K562 (cell line): ENCODE measurements around the gene KRABD2.

Experiments
- ATAC-seq: fragments of 200-7000 bp; cut with Tn5 transposase; 3 replicates; pipeline ENCODE4 v1.9.1; 2020; ENCODE audit warnings: moderate library complexity
- BruUV-seq: library from RNA; stranded (reverse); fragments of 400-500 nt; replicated peaks from 2 replicates; lab custom pipeline; 2021; lab: Mats Ljungman, UMichigan
- CTCF ChIA-PET: fragments of 300-600 bp; formaldehyde crosslinking; extraction: SDS; loops from one replicate; lab custom pipeline; 2021; ENCODE audit warnings: low intra/inter-chr PET ratio; lab: Yijun Ruan, JAX
- POLR2A ChIA-PET: fragments of 300-600, 350-650 bp; sonication (Branson Sonifier 250); formaldehyde crosslinking; extraction: SDS; loops from one replicate; lab custom pipeline; 2021; ENCODE audit warnings: antibody characterized with exemption, inconsistent platforms; lab: Yijun Ruan, JAX
- DNase-seq, 4 experiments: peaks; one replicate each; pipeline versions ENCODE4 v3.0.0 to v3.0.0-alpha.2; 2011 to 2018; ENCODE audit warnings: low spot score in 3 of 4, mixed read lengths in 3 of 4; ENCODE audit errors: extremely low read depth in 1 of 4
- FAIRE-seq: peaks from 2 replicates; lab custom pipeline; 2011; peaks lifted over from hg19 to GRCh38; lab: Jason Lieb, UNC
- H2AFZ ChIP-seq: 2 replicates; pipeline ENCODE4 v1.6.0; 2011; ENCODE audit warnings: low read depth, low read length, control low read depth, inconsistent platforms
- H3K27ac ChIP-seq: fragments of 200-600 bp; 3 replicates; pipeline ENCODE4 v1.8.0; 2011; ENCODE audit warnings: low read depth, mild to moderate bottlenecking, control low read depth, inconsistent platforms, low read length, moderate library complexity, mixed read lengths; ENCODE audit errors: extremely low read depth
- H3K27me3 ChIP-seq, 2 experiments: fragments of 300-600 bp in 1 of 2; 2 replicates in 1 of 2; 3 replicates in 1 of 2; pipeline versions ENCODE4 v1.6.0 to v1.8.0; 2011; ENCODE audit warnings: inconsistent platforms in 2 of 2, low read length in 2 of 2, mild to moderate bottlenecking in 1 of 2, mixed read lengths in 1 of 2, moderate library complexity in 1 of 2; ENCODE audit not compliant: control insufficient read depth in 2 of 2, insufficient read depth in 2 of 2
- H3K36me3 ChIP-seq: fragments of 300-600 bp; 3 replicates; pipeline ENCODE4 v1.8.0; 2011; ENCODE audit warnings: mild to moderate bottlenecking, low read length, inconsistent platforms; ENCODE audit not compliant: control insufficient read depth, insufficient read depth
- H3K4me1 ChIP-seq, 2 experiments: fragments of 200-600 bp in 1 of 2; replicated peaks in 1 of 2; 2 replicates in 1 of 2; 3 replicates in 1 of 2; pipeline versions ENCODE4 v1.5.1 to v1.8.0; 2011; ENCODE audit warnings: inconsistent platforms in 2 of 2, low read length in 2 of 2, mild to moderate bottlenecking in 1 of 2, mixed read lengths in 1 of 2, moderate library complexity in 1 of 2; ENCODE audit not compliant: control insufficient read depth in 2 of 2, insufficient read depth in 2 of 2
- H3K4me2 ChIP-seq: 2 replicates; pipeline ENCODE4 v1.6.1; 2011; ENCODE audit warnings: low read length, control low read depth, inconsistent platforms, mixed read lengths; ENCODE audit not compliant: insufficient read depth
- H3K4me3 ChIP-seq: fragments of 200-600 bp; sonication (generic), shearing (Covaris generic); 2 replicates; pipeline ENCODE4 v1.5.1; 2016; ENCODE audit warnings: control low read depth, inconsistent platforms
- H3K79me2 ChIP-seq: fragments of 200-600 bp; 3 replicates; pipeline ENCODE4 v1.8.0; 2011; ENCODE audit warnings: low read length, inconsistent platforms; ENCODE audit not compliant: control insufficient read depth, insufficient read depth
- H3K9ac ChIP-seq, 2 experiments: 2 replicates each; pipeline versions ENCODE4 v1.6.0 to v1.6.1; 2011; ENCODE audit warnings: low read depth in 2 of 2, low read length in 2 of 2, control low read depth in 1 of 2, inconsistent platforms in 1 of 2, mild to moderate bottlenecking in 1 of 2, mixed read lengths in 1 of 2; ENCODE audit not compliant: insufficient read depth in 1 of 2
- H3K9me1 ChIP-seq: one replicate; pipeline ENCODE4 v1.6.0; 2011; ENCODE audit warnings: inconsistent platforms, mild to moderate bottlenecking, low read length, moderate library complexity; ENCODE audit not compliant: control insufficient read depth, insufficient read depth
- H3K9me3 ChIP-seq: replicated peaks from 2 replicates; pipeline ENCODE4 v1.5.1; 2011; ENCODE audit warnings: low read depth, low read length, inconsistent platforms; ENCODE audit not compliant: control insufficient read depth, insufficient read depth
- H4K20me1 ChIP-seq: replicated peaks from 2 replicates; pipeline ENCODE4 v1.6.1; 2011; ENCODE audit warnings: low read length, inconsistent platforms, mixed read lengths; ENCODE audit not compliant: control insufficient read depth, insufficient read depth
- ARNT ChIP-seq, 2 experiments: fragments of 450-650 bp; IDR thresholded peaks; 2 replicates each; pipeline ENCODE4 v1.6.1; 2016; ENCODE audit warnings: mild to moderate bottlenecking in 1 of 2
- CREBBP ChIP-seq: IDR thresholded peaks from one replicate; pipeline ENCODE4 v1.6.1; 2012; ENCODE audit warnings: low read depth, mild to moderate bottlenecking, control low read depth, inconsistent platforms, low read length
- CXXC5 ChIP-seq: fragments of 250-450 bp; sonication (Bioruptor Pico); IDR thresholded peaks from 2 replicates; pipeline ENCODE4 v1.8.0; 2022; ENCODE audit warnings: inconsistent platforms, mild to moderate bottlenecking, moderate library complexity
- FOSL1 ChIP-seq: fragments of 200-800 bp; sonication (Bioruptor generic); conservative IDR thresholded peaks from 2 replicates; pipeline ENCODE4 v1.6.1; 2016; ENCODE audit warnings: missing genetic modification characterization, missing compliant biosample characterization
- GABPB2 ChIP-seq: fragments of 250-450 bp; sonication (Bioruptor Pico); conservative IDR thresholded peaks from 2 replicates; pipeline ENCODE4 v1.5.1; 2021; ENCODE audit warnings: mild to moderate bottlenecking
- L3MBTL2 ChIP-seq: fragments of 450-650 bp; IDR thresholded peaks from 2 replicates; pipeline ENCODE4 v1.6.1; 2016; ENCODE audit warnings: mild to moderate bottlenecking, moderate library complexity
- NFIC ChIP-seq: fragments of 450-650 bp; IDR thresholded peaks from 2 replicates; pipeline ENCODE4 v1.6.1; 2017; ENCODE audit warnings: mild to moderate bottlenecking, inconsistent platforms
- STAT5A ChIP-seq: IDR thresholded peaks from 2 replicates; pipeline ENCODE4 v1.6.1; 2012; ENCODE audit warnings: low read length, inconsistent platforms, borderline replicate concordance
- TRIM28 ChIP-seq: fragments of 450-650 bp; IDR thresholded peaks from 2 replicates; pipeline ENCODE4 v1.6.1; 2017
- WGBS: fragments of 100-300 bp; shearing (Covaris generic); methylation state at CpG from one replicate; pipeline ENCODE4 v1.1.6; 2016; ENCODE audit warnings: low coverage, mixed read lengths; ENCODE audit not compliant: insufficient coverage; ENCODE audit errors: missing lambda C conversion rate; 5-methylcytosine and 5-hydroxymethylcytosine counted together
- in situ Hi-C: fragments of 300-500 bp; cut with MboI; formaldehyde crosslinking; loops from 4 replicates; pipeline ENCODE4 v1.15.0; 2018; ENCODE audit warnings: inconsistent platforms, mixed read lengths
- intact Hi-C: fragments of 100-400 bp; cut with micrococcal nuclease; formaldehyde crosslinking; loops from 2 replicates; pipeline ENCODE4 v1.14.2; 2022
- TF ChIP-seq, protein P1 (sequence below): fragments of 450-650 bp; IDR thresholded peaks from 2 replicates; pipeline ENCODE4 v1.6.1; 2016; ENCODE audit warnings: mild to moderate bottlenecking, moderate library complexity
- TF ChIP-seq, protein P2 (sequence below): fragments of 450-650 bp; formaldehyde crosslinking; IDR thresholded peaks from 2 replicates; pipeline ENCODE4 v1.4.0; 2022; ENCODE audit warnings: missing genetic modification characterization

KRABD2 gene

DNA sequence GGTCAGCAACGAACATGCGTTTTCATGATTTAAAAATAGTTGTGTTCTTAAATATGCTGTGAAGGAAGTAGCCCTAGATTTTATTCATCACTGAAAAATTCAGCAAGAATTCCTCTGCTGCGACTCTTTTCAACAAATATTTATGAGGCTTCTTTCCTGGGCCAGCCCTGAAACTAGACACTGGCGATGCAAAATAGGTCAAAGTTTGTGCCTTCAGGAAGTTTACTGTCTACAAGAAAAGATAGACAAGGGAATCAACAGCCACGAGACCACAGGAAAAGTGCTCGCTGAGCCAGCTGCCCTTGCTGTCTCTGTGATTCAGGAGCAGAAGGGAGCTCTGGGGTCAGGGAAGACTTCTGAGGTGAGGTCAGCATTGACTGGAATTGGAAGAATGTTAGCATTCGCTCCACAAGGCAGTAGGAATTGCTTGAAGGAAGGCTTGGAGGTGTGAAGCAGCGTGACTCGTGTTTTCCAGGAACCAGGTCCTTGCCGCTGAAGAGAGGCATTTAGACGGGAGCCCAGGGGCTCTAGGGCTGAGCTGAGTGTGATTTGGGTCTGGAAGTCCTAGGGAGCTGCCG, 8.4 kb upstream of the KRABD2 start:
- Histone ChIP-seq H3K27ac (peak overlapping the region; percentile 52), H3K9me1 (no peaks in the 10 kb centered on the region), H3K9ac (peak overlapping the region; percentile 66 to 81; a peak in 3 of 4 replicates), H3K79me2 (peaks cover 40% of the 10 kb centered on the region), H3K9me3 (no peaks in the 10 kb centered on the region), H3K4me1 (peaks cover 34 to 41% of the 10 kb centered on the region in 2 experiments), H3K4me2 (peak overlapping the region; percentile 85), H2AFZ (peak overlapping the region; percentile 53), H3K36me3 (peaks cover 27% of the 10 kb centered on the region), H3K27me3 (no peaks in the 10 kb centered on the region), H3K4me3 (no peak overlapping the region), H4K20me1 (peaks cover 14% of the 10 kb centered on the region; the same call in 1 of the 2 replicates)
- DNase-seq (peak in 1 of 4 experiments; percentile 46), FAIRE-seq (no peak), ATAC-seq (no peak)
- ChIA-PET POLR2A (interaction anchor here (0.6 kb wide), 1 partner anchor 52 kb away, joined by 3 read pairs; no protein-coding TSS in a partner anchor), CTCF (no interaction called here)
- BruUV-seq = no TSS peak
- 19% methylated on average over 10 of the region's 12 CpGs for WGBS
- intact Hi-C loops = loop anchor here (5.0 to 10.0 kb wide), 2 partner anchors 48 to 160 kb away; partner anchors contain the start of gene ODF4
- in situ Hi-C loops = loop anchor here (25.0 kb wide), 1 partner anchor 1152 kb away; no protein-coding TSS in a partner anchor
- TF ChIP-seq CXXC5 (CRISPR knock-in tag) = peak; percentile 28; the same call in 1 of the 2 replicates
- no peak for TF ChIP-seq GABPB2 (CRISPR knock-in tag)
- peak; percentile 46 for TF ChIP-seq STAT5A
- TF ChIP-seq, protein P1, sequence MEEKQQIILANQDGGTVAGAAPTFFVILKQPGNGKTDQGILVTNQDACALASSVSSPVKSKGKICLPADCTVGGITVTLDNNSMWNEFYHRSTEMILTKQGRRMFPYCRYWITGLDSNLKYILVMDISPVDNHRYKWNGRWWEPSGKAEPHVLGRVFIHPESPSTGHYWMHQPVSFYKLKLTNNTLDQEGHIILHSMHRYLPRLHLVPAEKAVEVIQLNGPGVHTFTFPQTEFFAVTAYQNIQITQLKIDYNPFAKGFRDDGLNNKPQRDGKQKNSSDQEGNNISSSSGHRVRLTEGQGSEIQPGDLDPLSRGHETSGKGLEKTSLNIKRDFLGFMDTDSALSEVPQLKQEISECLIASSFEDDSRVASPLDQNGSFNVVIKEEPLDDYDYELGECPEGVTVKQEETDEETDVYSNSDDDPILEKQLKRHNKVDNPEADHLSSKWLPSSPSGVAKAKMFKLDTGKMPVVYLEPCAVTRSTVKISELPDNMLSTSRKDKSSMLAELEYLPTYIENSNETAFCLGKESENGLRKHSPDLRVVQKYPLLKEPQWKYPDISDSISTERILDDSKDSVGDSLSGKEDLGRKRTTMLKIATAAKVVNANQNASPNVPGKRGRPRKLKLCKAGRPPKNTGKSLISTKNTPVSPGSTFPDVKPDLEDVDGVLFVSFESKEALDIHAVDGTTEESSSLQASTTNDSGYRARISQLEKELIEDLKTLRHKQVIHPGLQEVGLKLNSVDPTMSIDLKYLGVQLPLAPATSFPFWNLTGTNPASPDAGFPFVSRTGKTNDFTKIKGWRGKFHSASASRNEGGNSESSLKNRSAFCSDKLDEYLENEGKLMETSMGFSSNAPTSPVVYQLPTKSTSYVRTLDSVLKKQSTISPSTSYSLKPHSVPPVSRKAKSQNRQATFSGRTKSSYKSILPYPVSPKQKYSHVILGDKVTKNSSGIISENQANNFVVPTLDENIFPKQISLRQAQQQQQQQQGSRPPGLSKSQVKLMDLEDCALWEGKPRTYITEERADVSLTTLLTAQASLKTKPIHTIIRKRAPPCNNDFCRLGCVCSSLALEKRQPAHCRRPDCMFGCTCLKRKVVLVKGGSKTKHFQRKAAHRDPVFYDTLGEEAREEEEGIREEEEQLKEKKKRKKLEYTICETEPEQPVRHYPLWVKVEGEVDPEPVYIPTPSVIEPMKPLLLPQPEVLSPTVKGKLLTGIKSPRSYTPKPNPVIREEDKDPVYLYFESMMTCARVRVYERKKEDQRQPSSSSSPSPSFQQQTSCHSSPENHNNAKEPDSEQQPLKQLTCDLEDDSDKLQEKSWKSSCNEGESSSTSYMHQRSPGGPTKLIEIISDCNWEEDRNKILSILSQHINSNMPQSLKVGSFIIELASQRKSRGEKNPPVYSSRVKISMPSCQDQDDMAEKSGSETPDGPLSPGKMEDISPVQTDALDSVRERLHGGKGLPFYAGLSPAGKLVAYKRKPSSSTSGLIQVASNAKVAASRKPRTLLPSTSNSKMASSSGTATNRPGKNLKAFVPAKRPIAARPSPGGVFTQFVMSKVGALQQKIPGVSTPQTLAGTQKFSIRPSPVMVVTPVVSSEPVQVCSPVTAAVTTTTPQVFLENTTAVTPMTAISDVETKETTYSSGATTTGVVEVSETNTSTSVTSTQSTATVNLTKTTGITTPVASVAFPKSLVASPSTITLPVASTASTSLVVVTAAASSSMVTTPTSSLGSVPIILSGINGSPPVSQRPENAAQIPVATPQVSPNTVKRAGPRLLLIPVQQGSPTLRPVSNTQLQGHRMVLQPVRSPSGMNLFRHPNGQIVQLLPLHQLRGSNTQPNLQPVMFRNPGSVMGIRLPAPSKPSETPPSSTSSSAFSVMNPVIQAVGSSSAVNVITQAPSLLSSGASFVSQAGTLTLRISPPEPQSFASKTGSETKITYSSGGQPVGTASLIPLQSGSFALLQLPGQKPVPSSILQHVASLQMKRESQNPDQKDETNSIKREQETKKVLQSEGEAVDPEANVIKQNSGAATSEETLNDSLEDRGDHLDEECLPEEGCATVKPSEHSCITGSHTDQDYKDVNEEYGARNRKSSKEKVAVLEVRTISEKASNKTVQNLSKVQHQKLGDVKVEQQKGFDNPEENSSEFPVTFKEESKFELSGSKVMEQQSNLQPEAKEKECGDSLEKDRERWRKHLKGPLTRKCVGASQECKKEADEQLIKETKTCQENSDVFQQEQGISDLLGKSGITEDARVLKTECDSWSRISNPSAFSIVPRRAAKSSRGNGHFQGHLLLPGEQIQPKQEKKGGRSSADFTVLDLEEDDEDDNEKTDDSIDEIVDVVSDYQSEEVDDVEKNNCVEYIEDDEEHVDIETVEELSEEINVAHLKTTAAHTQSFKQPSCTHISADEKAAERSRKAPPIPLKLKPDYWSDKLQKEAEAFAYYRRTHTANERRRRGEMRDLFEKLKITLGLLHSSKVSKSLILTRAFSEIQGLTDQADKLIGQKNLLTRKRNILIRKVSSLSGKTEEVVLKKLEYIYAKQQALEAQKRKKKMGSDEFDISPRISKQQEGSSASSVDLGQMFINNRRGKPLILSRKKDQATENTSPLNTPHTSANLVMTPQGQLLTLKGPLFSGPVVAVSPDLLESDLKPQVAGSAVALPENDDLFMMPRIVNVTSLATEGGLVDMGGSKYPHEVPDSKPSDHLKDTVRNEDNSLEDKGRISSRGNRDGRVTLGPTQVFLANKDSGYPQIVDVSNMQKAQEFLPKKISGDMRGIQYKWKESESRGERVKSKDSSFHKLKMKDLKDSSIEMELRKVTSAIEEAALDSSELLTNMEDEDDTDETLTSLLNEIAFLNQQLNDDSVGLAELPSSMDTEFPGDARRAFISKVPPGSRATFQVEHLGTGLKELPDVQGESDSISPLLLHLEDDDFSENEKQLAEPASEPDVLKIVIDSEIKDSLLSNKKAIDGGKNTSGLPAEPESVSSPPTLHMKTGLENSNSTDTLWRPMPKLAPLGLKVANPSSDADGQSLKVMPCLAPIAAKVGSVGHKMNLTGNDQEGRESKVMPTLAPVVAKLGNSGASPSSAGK = peak; percentile 84
- peak; percentile 94 for TF ChIP-seq L3MBTL2
- TF ChIP-seq FOSL1 (tag) = 0 out of 2 replicates have a peak, but pooled peaks have one; percentile 17
- TF ChIP-seq, protein P2, sequence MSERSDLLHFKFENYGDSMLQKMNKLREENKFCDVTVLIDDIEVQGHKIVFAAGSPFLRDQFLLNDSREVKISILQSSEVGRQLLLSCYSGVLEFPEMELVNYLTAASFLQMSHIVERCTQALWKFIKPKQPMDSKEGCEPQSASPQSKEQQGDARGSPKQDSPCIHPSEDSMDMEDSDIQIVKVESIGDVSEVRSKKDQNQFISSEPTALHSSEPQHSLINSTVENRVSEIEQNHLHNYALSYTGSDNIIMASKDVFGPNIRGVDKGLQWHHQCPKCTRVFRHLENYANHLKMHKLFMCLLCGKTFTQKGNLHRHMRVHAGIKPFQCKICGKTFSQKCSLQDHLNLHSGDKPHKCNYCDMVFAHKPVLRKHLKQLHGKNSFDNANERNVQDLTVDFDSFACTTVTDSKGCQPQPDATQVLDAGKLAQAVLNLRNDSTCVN (CRISPR knock-in tag) = no peak
- no peak for TF ChIP-seq ARNT (IDR thresholded peaks at IDR 0.05)
- TF ChIP-seq NFIC = peak; percentile 55; the same call in 1 of the 2 replicates
- no peak for TF ChIP-seq CREBBP
- TF ChIP-seq TRIM28 = no peak
